Measurements from ENCODE around the gene PLA2G4A.
"Not testable (repeated sequence)": the region's sequence is repeated elsewhere in the genome, so short reads cannot be mapped to it uniquely, and the experiment has no call there.

Gene PLA2G4A

DNA sequence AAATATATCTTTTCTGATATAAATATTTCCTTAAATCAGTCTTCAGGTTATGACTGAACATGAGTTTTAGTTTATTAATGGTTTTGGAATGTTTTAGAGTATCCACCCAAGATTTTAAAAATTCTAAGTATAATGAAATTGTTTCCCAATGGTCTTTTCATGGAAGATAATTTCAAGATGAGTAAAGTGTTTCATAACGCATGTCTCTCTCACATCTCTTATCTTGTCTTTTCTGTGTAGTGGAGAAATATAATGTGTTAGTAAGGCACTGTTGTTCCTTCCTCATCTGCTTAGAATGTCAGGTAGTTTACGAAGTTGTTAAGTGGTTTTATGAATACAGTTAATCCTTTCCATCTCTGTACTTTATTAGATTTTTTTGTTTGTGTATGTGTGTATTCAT lies 49.6 kb downstream of the PLA2G4A start:
- no peak for DNase-seq

DNA sequence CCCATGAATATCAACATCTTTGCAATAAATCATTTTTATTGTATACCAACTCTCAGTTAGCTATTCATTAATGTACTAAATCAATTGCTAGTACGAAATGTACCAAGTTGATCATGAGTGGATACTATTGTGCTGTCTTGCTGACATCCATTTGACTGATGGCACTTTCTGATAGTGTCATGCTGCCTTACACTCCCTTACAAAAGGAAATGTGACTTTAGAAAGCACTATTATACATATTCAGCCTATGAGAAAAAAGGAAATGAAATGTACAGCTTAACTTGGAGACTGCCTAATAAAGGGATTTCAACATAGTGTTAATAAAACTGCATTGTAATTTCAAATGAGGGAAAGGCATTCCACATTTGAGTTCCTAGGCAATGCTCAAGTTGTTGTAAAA lies 52.2 kb downstream of the PLA2G4A start:
- DNase-seq: no peak

- no peak for DNase-seq
Observed at GRCh38 chr1:186882372-186883134, 53.8 kb downstream of the PLA2G4A start.

- DNase-seq: no peak
Observed at GRCh38 chr1:186884251-186884650, 55.5 kb downstream of the PLA2G4A start.

- DNase-seq: no peak
Observed at GRCh38 chr1:186887203-186887602, 58.5 kb downstream of the PLA2G4A start.

- no peak for DNase-seq
Observed at GRCh38 chr1:186888367-186888766, 59.6 kb downstream of the PLA2G4A start.

GRCh38 chr1:186892936-186893335 lies 64.2 kb downstream of the PLA2G4A start:
- no peak for DNase-seq

DNA sequence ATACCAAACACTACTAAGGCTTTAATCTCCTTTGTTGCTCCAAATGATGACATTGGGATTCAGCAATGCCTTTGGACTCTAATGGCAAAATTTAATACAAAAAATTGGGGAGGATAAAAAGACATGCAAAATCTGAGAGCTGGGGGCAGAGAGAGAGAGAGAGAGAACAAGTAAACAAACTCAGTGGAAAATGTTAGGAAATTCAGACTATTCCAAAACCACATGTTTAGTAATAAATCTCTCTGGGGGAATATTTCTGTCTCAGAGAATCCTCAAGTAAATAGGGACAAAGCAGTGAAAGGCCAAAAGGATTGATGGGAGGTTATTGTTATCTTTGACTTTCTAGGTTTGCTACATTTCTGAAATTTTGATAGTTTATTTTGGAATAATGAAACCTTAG lies 65.7 kb downstream of the PLA2G4A start:
- no peak for DNase-seq

DNA sequence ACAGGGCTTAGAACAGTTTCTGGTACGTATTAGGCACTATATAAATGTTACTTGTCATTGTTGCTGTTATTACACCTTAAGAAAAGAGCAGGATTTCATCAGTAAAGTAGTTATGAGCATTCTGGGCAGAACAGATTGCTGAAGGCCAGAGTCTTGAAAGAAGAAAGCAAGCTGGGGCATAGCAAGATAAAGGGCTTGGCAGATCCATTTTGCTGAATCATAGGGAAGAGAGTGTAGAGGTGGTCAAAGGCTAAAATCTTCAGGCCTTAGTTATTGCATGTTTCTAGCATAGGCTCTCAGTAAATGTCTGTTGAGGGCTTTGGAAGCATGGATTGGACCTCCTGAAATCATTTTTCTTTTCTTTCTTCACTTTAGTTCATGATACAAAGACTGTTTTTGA lies 67.5 kb downstream of the PLA2G4A start:
- no peak for DNase-seq

- no peak for DNase-seq
Observed at GRCh38 chr1:186897008-186897407, 68.3 kb downstream of the PLA2G4A start.

- no peak for DNase-seq
Observed at GRCh38 chr1:186899577-186899976, 70.8 kb downstream of the PLA2G4A start.

DNA sequence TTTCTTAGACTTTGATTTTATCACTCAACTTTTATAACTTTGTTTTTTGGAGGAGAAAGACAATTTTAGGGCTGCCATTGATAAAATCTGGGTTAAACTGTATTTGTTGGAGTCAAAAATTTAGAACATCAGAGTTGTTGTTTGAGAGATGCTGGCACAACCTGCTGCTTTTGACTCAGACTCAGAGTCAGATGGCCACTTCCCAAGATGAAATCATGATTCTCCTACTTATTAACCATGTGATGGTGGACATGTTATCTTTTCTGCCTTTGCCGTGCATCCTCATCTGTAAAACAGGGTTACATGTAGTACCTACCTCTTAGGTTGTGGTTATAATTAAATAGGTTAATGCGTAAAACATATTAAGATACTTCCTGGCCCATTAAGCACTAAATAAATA lies 71.2 kb downstream of the PLA2G4A start:
- DNase-seq: no peak

- DNase-seq: no peak
Observed at GRCh38 chr1:186900539-186901237, 71.9 kb downstream of the PLA2G4A start.

- no peak for DNase-seq
Observed at GRCh38 chr1:186901631-186902030, 72.9 kb downstream of the PLA2G4A start.

DNA sequence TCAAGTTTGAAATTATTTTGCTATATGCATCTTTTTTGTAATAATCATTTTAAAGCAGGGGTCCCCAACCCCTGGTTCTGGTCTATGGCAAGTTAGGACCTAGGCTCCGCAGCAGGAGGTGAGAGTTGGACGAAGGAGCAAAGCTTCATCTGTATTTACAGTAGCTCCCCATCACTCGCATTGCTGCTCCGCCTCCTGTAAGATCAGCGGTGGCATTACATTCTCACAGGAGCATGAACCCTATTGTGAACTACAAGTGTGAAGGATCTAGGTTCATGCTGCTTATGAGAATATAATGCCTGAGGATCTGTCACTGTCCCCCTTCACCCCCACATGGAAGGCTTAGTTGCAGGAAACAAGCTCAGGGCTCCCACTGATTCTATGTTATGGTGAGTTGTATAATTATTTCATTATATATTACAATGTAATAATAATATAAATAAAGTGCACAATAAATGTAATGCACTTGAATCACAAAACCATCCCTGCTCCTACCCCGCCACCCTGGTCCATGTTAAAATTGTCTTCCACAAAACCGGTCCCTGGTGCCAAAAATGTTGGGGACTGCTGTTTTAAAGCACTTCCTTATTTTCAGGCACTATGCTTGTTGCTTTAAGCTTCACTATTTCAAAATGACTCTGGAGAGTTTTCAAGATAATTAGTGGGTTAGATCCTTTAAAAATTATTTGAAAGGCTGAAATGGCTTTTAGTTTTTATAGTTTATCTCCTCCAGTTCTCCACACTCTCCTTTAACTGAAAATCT lies 74.8 kb downstream of the PLA2G4A start:
- no peak for DNase-seq

- no peak for DNase-seq
Observed at GRCh38 chr1:186904361-186904760, 75.6 kb downstream of the PLA2G4A start.

- no peak for DNase-seq
Observed at GRCh38 chr1:186905561-186905960, 76.8 kb downstream of the PLA2G4A start.

GRCh38 chr1:186915555-186915954 lies 86.8 kb downstream of the PLA2G4A start:
- no peak for DNase-seq

- not testable (repeated sequence) for DNase-seq
Observed at GRCh38 chr1:186917106-186917786, 88.5 kb downstream of the PLA2G4A start.

DNA sequence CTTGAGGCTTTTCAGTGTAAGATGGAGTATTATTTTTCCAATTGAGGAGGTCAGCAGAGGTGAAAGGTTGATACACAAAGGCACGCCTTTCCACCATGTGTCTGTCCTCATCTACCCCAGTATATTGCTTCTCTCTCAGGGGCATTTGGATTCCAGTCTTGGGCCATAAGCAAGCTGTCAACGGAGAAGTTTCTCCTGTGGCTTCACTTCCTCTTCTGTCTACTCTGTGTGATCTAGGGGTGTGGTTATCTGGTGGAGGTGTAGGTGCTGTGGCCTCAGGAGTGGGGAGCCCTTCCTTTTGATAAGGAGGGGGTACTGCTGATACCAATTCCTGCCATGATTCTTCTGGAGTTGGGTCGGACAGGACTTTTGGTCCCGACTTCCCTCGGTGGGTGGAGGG lies 92.6 kb downstream of the PLA2G4A start:
- DNase-seq: not testable (repeated sequence)

DNA sequence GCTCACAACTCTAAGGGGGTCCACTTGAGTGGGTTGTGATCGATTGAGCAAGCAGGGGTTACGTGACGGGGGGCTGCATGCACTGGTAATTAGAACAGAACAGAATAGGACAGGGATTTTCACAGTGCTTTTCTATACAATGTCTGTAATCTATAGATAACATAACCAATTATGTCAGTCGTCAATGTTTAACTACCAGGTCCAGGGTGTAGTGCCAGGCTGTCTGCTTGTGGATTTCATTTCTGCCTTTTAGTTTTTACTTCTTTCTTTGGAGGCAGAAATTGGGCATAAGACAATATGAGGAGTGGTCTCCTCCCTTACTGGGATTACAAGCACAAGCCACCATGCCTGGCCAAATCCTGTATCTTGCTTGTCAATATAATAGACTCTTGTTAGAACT lies 94.1 kb downstream of the PLA2G4A start:
- DNase-seq: not testable (repeated sequence)

DNA sequence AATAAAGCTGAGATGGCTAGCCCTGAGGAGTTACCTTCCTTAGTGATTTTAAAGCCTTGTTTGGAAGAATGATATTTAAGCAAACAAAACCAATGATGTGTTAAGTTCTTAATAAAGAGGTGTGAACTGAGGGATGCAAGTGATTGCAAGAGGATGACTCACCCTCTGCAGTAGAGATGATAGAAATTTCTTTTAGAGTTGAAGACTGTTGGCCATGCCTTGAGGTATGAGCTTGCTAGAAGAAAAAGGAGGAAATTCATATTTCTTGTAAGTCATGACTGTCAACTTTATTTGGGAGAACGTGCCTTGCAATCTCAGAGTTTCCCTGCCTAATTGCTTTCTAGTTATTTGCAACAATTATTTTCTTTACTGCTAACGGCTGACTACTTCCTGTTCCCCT lies 94.7 kb downstream of the PLA2G4A start:
- no peak for DNase-seq

Data from NK-92 treated with Interleukin-12 subunit alpha and Interleukin-12 subunit beta, amount 100 ng/mL, for 24 hours (cell line).